NB4 (cell line): Measurements from ENCODE around the gene SFXN5.

ENCODE experiments used
- CTCF ChIP-seq: IDR thresholded peaks from one replicate; pipeline ENCODE4 v1.5.1; 2012; ENCODE audit warnings: low read depth, low read length
- MAX ChIP-seq: IDR thresholded peaks from 2 replicates; pipeline ENCODE4 v1.6.1; 2011; ENCODE audit warnings: low read depth, low read length
- MYC ChIP-seq: IDR thresholded peaks from 2 replicates; pipeline ENCODE4 v1.6.1; 2011; ENCODE audit warnings: low read depth, low read length
- POLR2A ChIP-seq: IDR thresholded peaks from 2 replicates; pipeline ENCODE4 v1.6.1; 2011; ENCODE audit warnings: mild to moderate bottlenecking; ENCODE audit not compliant: insufficient read length; ENCODE audit errors: extremely low read depth

- TF ChIP-seq CTCF = no peak
- TF ChIP-seq POLR2A = no peak
- no peak for TF ChIP-seq MAX
- no peak for TF ChIP-seq MYC
Measured at GRCh38 chr2:72915320-72915906, 156.1 kb downstream of the SFXN5 start.
